ENCODE data around the gene CNNM2. TPM values are rescaled to one million over a fixed set of nuclear protein-coding genes. Genes with fewer than 3 reads are reported as not detected.

The CNNM2 gene
- total RNA-seq, 1 experiment from 2014 or later: 23.1 TPM

GRCh38 chr10:102869258-102870198, 48.6 kb upstream of the CNNM2 start, which contains the start of gene AS3MT:
TSS of gene AS3MT (plus strand) at chr10:102869470. CDS start at chr10:102869593, 123 bp downstream.
- H3K4me2 ChIP-seq (ENCODE audit: low read length): no peak within 1 kb of the TSS
- H3K36me3 ChIP-seq (ENCODE audit: control insufficient read depth in 1 of 2, insufficient read depth in 2 of 2, low read length in 2 of 2): no peaks in the 10 kb centered on the region
- no peaks in the 10 kb centered on the region for H3K9me3 ChIP-seq (ENCODE audit: control insufficient read depth in 1 of 2, insufficient read depth in 1 of 2, low read depth in 1 of 2, low read length in 2 of 2)
- no peaks in the 10 kb centered on the region for H3K79me2 ChIP-seq (ENCODE audit: insufficient read depth, low read length)
- H3K27ac ChIP-seq (ENCODE audit: low read depth, low read length): no peak within 1 kb of the TSS
- H3K4me1 ChIP-seq (ENCODE audit: control insufficient read depth in 1 of 2, insufficient read depth in 2 of 2, low read length in 2 of 2): peaks cover 0 to 5% of the 10 kb centered on the region in 2 experiments; a peak in 2 of 4 replicates
- no peak within 1 kb of the TSS for H3K9ac ChIP-seq (ENCODE audit: low read length)
- CTCF ChIA-PET: no interaction called here
- DNase-seq (ENCODE audit: low read depth, low spot score) (no peak), ATAC-seq (no peak)
- no peaks in the 10 kb centered on the region; the same call in 1 of the 2 replicates for H4K20me1 ChIP-seq (ENCODE audit: insufficient read depth)
- intact Hi-C loops (cut with micrococcal nuclease): no loop called here
- RAD21 ChIA-PET (ENCODE audit: low non-redundant PET in 1 of 2, low total read pairs in 2 of 2, uncharacterized antibody in 2 of 2, unreplicated experiment in 2 of 2): no interaction called here
- H3K4me3 ChIP-seq (replicated peaks in 1 of 2; ENCODE audit: low read depth in 1 of 2, low read length in 2 of 2): no peak within 1 kb of the TSS
- no peak within 1 kb of the TSS for H2AFZ ChIP-seq (ENCODE audit: low read depth, low read length, poor library complexity, severe bottlenecking)
- POLR2A ChIA-PET: no interaction called here
- TF ChIP-seq EZH2phosphoT487 (IDR thresholded peaks at IDR 0.05; ENCODE audit: borderline replicate concordance) (no peak), YY1 (IDR thresholded peaks at IDR 0.05; ENCODE audit: extremely low read depth, insufficient replicate concordance, low read depth, low read length) (no peak), MAX (IDR thresholded peaks at IDR 0.05) (no peak), CBX3 (IDR thresholded peaks at IDR 0.05; ENCODE audit: low read depth) (no peak), EGR1 (IDR thresholded peaks at IDR 0.05; ENCODE audit: low read depth) (no peak), ATF3 (IDR thresholded peaks at IDR 0.05) (no peak), SIN3A (IDR thresholded peaks at IDR 0.05; ENCODE audit: low read depth) (no peak), RAD21 (IDR thresholded peaks at IDR 0.05; ENCODE audit: low read depth) (no peak), JUND (IDR thresholded peaks at IDR 0.05) (no peak)
- TF ChIP-seq, protein P1, sequence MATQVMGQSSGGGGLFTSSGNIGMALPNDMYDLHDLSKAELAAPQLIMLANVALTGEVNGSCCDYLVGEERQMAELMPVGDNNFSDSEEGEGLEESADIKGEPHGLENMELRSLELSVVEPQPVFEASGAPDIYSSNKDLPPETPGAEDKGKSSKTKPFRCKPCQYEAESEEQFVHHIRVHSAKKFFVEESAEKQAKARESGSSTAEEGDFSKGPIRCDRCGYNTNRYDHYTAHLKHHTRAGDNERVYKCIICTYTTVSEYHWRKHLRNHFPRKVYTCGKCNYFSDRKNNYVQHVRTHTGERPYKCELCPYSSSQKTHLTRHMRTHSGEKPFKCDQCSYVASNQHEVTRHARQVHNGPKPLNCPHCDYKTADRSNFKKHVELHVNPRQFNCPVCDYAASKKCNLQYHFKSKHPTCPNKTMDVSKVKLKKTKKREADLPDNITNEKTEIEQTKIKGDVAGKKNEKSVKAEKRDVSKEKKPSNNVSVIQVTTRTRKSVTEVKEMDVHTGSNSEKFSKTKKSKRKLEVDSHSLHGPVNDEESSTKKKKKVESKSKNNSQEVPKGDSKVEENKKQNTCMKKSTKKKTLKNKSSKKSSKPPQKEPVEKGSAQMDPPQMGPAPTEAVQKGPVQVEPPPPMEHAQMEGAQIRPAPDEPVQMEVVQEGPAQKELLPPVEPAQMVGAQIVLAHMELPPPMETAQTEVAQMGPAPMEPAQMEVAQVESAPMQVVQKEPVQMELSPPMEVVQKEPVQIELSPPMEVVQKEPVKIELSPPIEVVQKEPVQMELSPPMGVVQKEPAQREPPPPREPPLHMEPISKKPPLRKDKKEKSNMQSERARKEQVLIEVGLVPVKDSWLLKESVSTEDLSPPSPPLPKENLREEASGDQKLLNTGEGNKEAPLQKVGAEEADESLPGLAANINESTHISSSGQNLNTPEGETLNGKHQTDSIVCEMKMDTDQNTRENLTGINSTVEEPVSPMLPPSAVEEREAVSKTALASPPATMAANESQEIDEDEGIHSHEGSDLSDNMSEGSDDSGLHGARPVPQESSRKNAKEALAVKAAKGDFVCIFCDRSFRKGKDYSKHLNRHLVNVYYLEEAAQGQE (IDR thresholded peaks at IDR 0.05; ENCODE audit: low read depth): no peak
- TF ChIP-seq, protein P2, sequence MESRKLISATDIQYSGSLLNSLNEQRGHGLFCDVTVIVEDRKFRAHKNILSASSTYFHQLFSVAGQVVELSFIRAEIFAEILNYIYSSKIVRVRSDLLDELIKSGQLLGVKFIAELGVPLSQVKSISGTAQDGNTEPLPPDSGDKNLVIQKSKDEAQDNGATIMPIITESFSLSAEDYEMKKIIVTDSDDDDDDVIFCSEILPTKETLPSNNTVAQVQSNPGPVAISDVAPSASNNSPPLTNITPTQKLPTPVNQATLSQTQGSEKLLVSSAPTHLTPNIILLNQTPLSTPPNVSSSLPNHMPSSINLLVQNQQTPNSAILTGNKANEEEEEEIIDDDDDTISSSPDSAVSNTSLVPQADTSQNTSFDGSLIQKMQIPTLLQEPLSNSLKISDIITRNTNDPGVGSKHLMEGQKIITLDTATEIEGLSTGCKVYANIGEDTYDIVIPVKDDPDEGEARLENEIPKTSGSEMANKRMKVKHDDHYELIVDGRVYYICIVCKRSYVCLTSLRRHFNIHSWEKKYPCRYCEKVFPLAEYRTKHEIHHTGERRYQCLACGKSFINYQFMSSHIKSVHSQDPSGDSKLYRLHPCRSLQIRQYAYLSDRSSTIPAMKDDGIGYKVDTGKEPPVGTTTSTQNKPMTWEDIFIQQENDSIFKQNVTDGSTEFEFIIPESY (IDR thresholded peaks at IDR 0.05; ENCODE audit: extremely low read depth, insufficient replicate concordance, low read length): no peak
- H3K9me2 ChIP-seq (ENCODE audit: insufficient read depth): no peaks in the 10 kb centered on the region
- H3K27me3 ChIP-seq (ENCODE audit: insufficient read depth, low read length): no peaks in the 10 kb centered on the region
- BruUV-seq (replicated peaks): no TSS peak
